Neural cell (in vitro differentiated cells): ENCODE results near the gene HJV. TPM values are rescaled to one million over a fixed set of nuclear protein-coding genes. Genes with fewer than 3 reads are reported as not detected.
A peak's percentile ranks its signal among the peaks of the same experiment; 100 is the strongest.

Source experiments
- H2AFZ ChIP-seq: fragments of 200-600, 300-800 bp; sonication (generic), shearing (Covaris generic); 2 replicates; pipeline ENCODE4 v1.6.0; 2014; ENCODE audit warnings: low read depth, mild to moderate bottlenecking, antibody characterized with exemption, low read length, moderate library complexity
- H3F3A ChIP-seq: fragments of 200-600 bp; shearing (Covaris generic); 2 replicates; pipeline ENCODE4 v1.6.1; 2016; ENCODE audit warnings: mild to moderate bottlenecking, moderate library complexity, mixed read lengths, antibody characterized with exemption, low read length; ENCODE audit not compliant: insufficient read depth, poor library complexity, severe bottlenecking
- H3K27ac ChIP-seq: fragments of 200-600, 300-800 bp; sonication (generic), shearing (Covaris generic); 2 replicates; pipeline ENCODE4 v1.5.1; 2014; ENCODE audit warnings: mild to moderate bottlenecking, low read length, moderate library complexity
- H3K27me3 ChIP-seq: fragments of 300-800, 200-600 bp; sonication (generic), shearing (Covaris generic); 2 replicates; pipeline ENCODE4 v1.6.0; 2014; ENCODE audit warnings: mild to moderate bottlenecking, low read depth, low read length, moderate library complexity; ENCODE audit not compliant: insufficient read depth
- H3K36me3 ChIP-seq: fragments of 300-800, 200-600 bp; sonication (generic), shearing (Covaris generic); 2 replicates; pipeline ENCODE4 v1.5.1; 2014; ENCODE audit warnings: mild to moderate bottlenecking, antibody characterized with exemption, low read length, moderate library complexity; ENCODE audit not compliant: insufficient read depth
- H3K4me2 ChIP-seq: fragments of 300-800, 200-600 bp; sonication (generic), shearing (Covaris generic); 2 replicates; pipeline ENCODE4 v1.6.0; 2014; ENCODE audit warnings: mild to moderate bottlenecking, low read length
- H3K4me3 ChIP-seq: fragments of 300-800, 200-600 bp; sonication (generic), shearing (Covaris generic); 2 replicates; pipeline ENCODE4 v1.5.1; 2014; ENCODE audit warnings: mild to moderate bottlenecking, low read length, moderate library complexity
- H3K79me2 ChIP-seq: fragments of 200-600 bp; shearing (Covaris generic); replicated peaks from 2 replicates; pipeline ENCODE4 v1.6.0; 2014; ENCODE audit warnings: mild to moderate bottlenecking, low read length, moderate library complexity; ENCODE audit not compliant: insufficient read depth
- H3K9ac ChIP-seq: fragments of 300-800, 200-600 bp; sonication (generic), shearing (Covaris generic); 2 replicates; pipeline ENCODE4 v1.6.1; 2016; ENCODE audit warnings: mild to moderate bottlenecking, low read length, mixed read lengths
- H3K9me2 ChIP-seq: fragments of 200-600 bp; shearing (Covaris generic); 2 replicates; pipeline ENCODE4 v1.6.1; 2016; ENCODE audit warnings: mild to moderate bottlenecking, low read length, mixed read lengths; ENCODE audit not compliant: insufficient read depth
- H3K9me3 ChIP-seq: fragments of 200-600, 300-800 bp; sonication (generic), shearing (Covaris generic); 2 replicates; pipeline ENCODE4 v1.6.1; 2016; ENCODE audit warnings: mild to moderate bottlenecking, mixed run types, low read length, moderate library complexity, mixed read lengths
- H4K20me1 ChIP-seq: fragments of 200-600 bp; shearing (Covaris generic); 2 replicates; pipeline ENCODE4 v1.6.1; 2016; ENCODE audit warnings: mild to moderate bottlenecking, mixed run types; ENCODE audit not compliant: insufficient read depth
- CTCF ChIP-seq: fragments of 450-650 bp; IDR thresholded peaks from 2 replicates; pipeline ENCODE4 v1.5.1; 2014; ENCODE audit warnings: antibody characterized with exemption, mild to moderate bottlenecking, moderate library complexity; ENCODE audit not compliant: poor library complexity, severe bottlenecking
- EP300 ChIP-seq: fragments of 450-650 bp; conservative IDR thresholded peaks from 2 replicates; pipeline ENCODE4 v1.6.1; 2014; ENCODE audit warnings: antibody characterized with exemption, mild to moderate bottlenecking, moderate library complexity; ENCODE audit not compliant: poor library complexity, severe bottlenecking
- EZH2 ChIP-seq: fragments of 200-600, 300-800 bp; shearing (Covaris generic), sonication (generic); IDR thresholded peaks from 2 replicates; pipeline ENCODE4 v1.6.1; 2014; ENCODE audit warnings: antibody characterized with exemption, low read length, borderline replicate concordance, mild to moderate bottlenecking; ENCODE audit not compliant: insufficient read depth, poor library complexity, severe bottlenecking
- MXI1 ChIP-seq: fragments of 450-650 bp; conservative IDR thresholded peaks from 2 replicates; pipeline ENCODE4 v1.6.1; 2014; ENCODE audit warnings: antibody characterized with exemption, mild to moderate bottlenecking; ENCODE audit not compliant: poor library complexity, severe bottlenecking
- POLR2AphosphoS5 ChIP-seq: IDR thresholded peaks from 2 replicates; pipeline ENCODE4 v1.6.1; 2012
- RAD21 ChIP-seq: fragments of 450-650 bp; conservative IDR thresholded peaks from 2 replicates; pipeline ENCODE4 v1.6.1; 2014; ENCODE audit warnings: antibody characterized with exemption, mild to moderate bottlenecking, moderate library complexity
- REST ChIP-seq: IDR thresholded peaks from 2 replicates; pipeline ENCODE4 v1.6.1; 2012; ENCODE audit warnings: borderline replicate concordance
- SMC3 ChIP-seq: fragments of 450-650 bp; conservative IDR thresholded peaks from 2 replicates; pipeline ENCODE4 v1.6.1; 2014; ENCODE audit warnings: antibody characterized with exemption, mild to moderate bottlenecking, moderate library complexity; ENCODE audit not compliant: poor library complexity
- TAF1 ChIP-seq: IDR thresholded peaks from 2 replicates; pipeline ENCODE4 v1.6.1; 2012; ENCODE audit warnings: low read depth
- polyA plus RNA-seq: library from polyadenylated mRNA; depleted of rRNA; stranded (reverse); fragments of >200 nt; gene quantifications from 2 replicates; pipeline ENCODE4 v1.2.3, GENCODE V29; 2014

HJV gene
- polyA plus RNA-seq, 1 donor from 2014 or later: not detected

GRCh38 chr1:145979746-145980456, 41.6 kb downstream of the HJV start:
- no peaks in the 10 kb centered on the region for H3K27me3 ChIP-seq
- peak overlapping the region; percentile 49 for H3K4me3 ChIP-seq
- H3K9me2 ChIP-seq: no peaks in the 10 kb centered on the region
- H3K9me3 ChIP-seq: no peaks in the 10 kb centered on the region
- H3K9ac ChIP-seq: peak overlapping the region; percentile 57
- no peaks in the 10 kb centered on the region for H4K20me1 ChIP-seq
- H3K79me2 ChIP-seq: no peaks in the 10 kb centered on the region
- peak overlapping the region; percentile 90 for H3K27ac ChIP-seq
- H3K36me3 ChIP-seq: no peaks in the 10 kb centered on the region
- TF ChIP-seq EZH2: no peak
- no peak for TF ChIP-seq SMC3
- no peak for TF ChIP-seq TAF1
- no peak for TF ChIP-seq MXI1
- TF ChIP-seq EP300: no peak
- TF ChIP-seq POLR2AphosphoS5: peak; percentile 24
- no peak for TF ChIP-seq CTCF
- TF ChIP-seq RAD21: no peak
- TF ChIP-seq REST: peak; percentile 21
- H2AFZ ChIP-seq: no peak overlapping the region
- peak overlapping the region; percentile 21 for H3K4me2 ChIP-seq
- no peaks in the 10 kb centered on the region for H3F3A ChIP-seq

- Histone ChIP-seq H3K9me3 (no peaks in the 10 kb centered on the region), H3K4me2 (peak overlapping the region; percentile 33), H3K79me2 (no peaks in the 10 kb centered on the region), H3F3A (no peaks in the 10 kb centered on the region), H2AFZ (no peak overlapping the region), H4K20me1 (no peaks in the 10 kb centered on the region), H3K27me3 (no peaks in the 10 kb centered on the region), H3K4me3 (peak overlapping the region; percentile 49), H3K9ac (peak overlapping the region; percentile 60), H3K27ac (peak overlapping the region; percentile 90), H3K9me2 (no peaks in the 10 kb centered on the region), H3K36me3 (no peaks in the 10 kb centered on the region)
- TF ChIP-seq SMC3: no peak
- TF ChIP-seq EZH2: no peak
- TF ChIP-seq CTCF: peak; percentile 14
- TF ChIP-seq TAF1: peak; percentile 45
- no peak for TF ChIP-seq EP300
- no peak for TF ChIP-seq RAD21
- TF ChIP-seq MXI1: no peak
- peak; percentile 61 for TF ChIP-seq POLR2AphosphoS5
- peak; percentile 66 for TF ChIP-seq REST
These were observed 42.4 kb downstream of the HJV start for GRCh38 chr1:145978854-145979745.
